K562 (cell line): ENCODE measurements around the gene RSRP1. TPM values are rescaled to one million over a fixed set of nuclear protein-coding genes. Genes with fewer than 3 reads are reported as not detected.

Experiments
- CBX1 ChIP-seq: sonication (generic); IDR thresholded peaks from 2 replicates; pipeline ENCODE4 v1.6.1; 2016; ENCODE audit warnings: antibody characterized with exemption, low read depth, mild to moderate bottlenecking
- CHCHD3 ChIP-seq: fragments of 250-450 bp; sonication (Bioruptor Pico); IDR thresholded peaks from 2 replicates; pipeline ENCODE4 v2.1.2; 2022; ENCODE audit warnings: mild to moderate bottlenecking
- ETS1 ChIP-seq: conservative IDR thresholded peaks from 2 replicates; pipeline ENCODE4 v1.6.1; 2011; ENCODE audit warnings: low read depth, mild to moderate bottlenecking, low read length; ENCODE audit not compliant: control insufficient read depth
- ETS2 ChIP-seq: IDR thresholded peaks from 2 replicates; pipeline ENCODE4 v1.6.1; 2016; ENCODE audit warnings: borderline replicate concordance, missing genetic modification characterization, mild to moderate bottlenecking, moderate library complexity, missing compliant biosample characterization; ENCODE audit not compliant: poor library complexity, severe bottlenecking
- MAZ ChIP-seq, 2 experiments: fragments of 450-650 bp in 1 of 2; sonication (generic) in 1 of 2; formaldehyde crosslinking; IDR thresholded peaks in 1 of 2; conservative IDR thresholded peaks in 1 of 2; 2 replicates each; pipeline versions ENCODE4 v1.4.0 to v1.5.0; 2020; ENCODE audit warnings: mild to moderate bottlenecking in 1 of 2, missing genetic modification reagents in 1 of 2
- MTF1 ChIP-seq: fragments of 250-450 bp; sonication (Bioruptor Pico); IDR thresholded peaks from 2 replicates; pipeline ENCODE4 v1.9.0; 2021; ENCODE audit warnings: moderate library complexity, mild to moderate bottlenecking, inconsistent platforms, borderline replicate concordance
- PURB ChIP-seq: sonication (generic); formaldehyde crosslinking; IDR thresholded peaks from 2 replicates; pipeline ENCODE4 v1.9.0; 2021; ENCODE audit warnings: low read depth, mild to moderate bottlenecking, missing genetic modification reagents
- SREBF1 ChIP-seq: fragments of 150-350 bp; IDR thresholded peaks from 2 replicates; pipeline ENCODE4 v1.6.1; 2014; ENCODE audit warnings: antibody characterized with exemption, low read depth, low read length, borderline replicate concordance
- TEAD2 ChIP-seq: fragments of 450-650 bp; IDR thresholded peaks from 2 replicates; pipeline ENCODE4 v1.6.1; 2016; ENCODE audit warnings: missing genetic modification characterization, control low read depth, missing compliant biosample characterization
- ZNF57 ChIP-seq: fragments of 450-650 bp; formaldehyde crosslinking; IDR thresholded peaks from 2 replicates; pipeline ENCODE4 v1.4.0; 2020; ENCODE audit warnings: mild to moderate bottlenecking, moderate library complexity
- polyA plus RNA-seq, 8 experiments: library from polyadenylated mRNA; depleted of rRNA in 4 of 8; stranded (reverse) in 5 of 8; unstranded in 3 of 8; fragments of >200 nt; fragmentation: Nextera tagmentation in 2 of 8; fragmentation: Illumina TruSeq in 1 of 8; extraction: Ambion mirVana in 2 of 8; extraction: Trizol in 1 of 8; gene quantifications; 2 replicates each; pipeline versions ENCODE4 v1.2.1 to v1.2.3, GENCODE V29; 2011 to 2014; ENCODE audit warnings: inconsistent platforms in 1 of 8, missing spikeins in 1 of 8
- total RNA-seq, 7 experiments: library from RNA; depleted of rRNA in 6 of 7; stranded (reverse); fragments of >200 nt in 6 of 7; fragmentation: Illumina TruSeq in 2 of 7; extraction: Trizol in 2 of 7; gene quantifications; 2 replicates each; pipeline versions ENCODE4 v1.2.1 to v1.2.3, GENCODE V29; 2011 to 2021; ENCODE audit warnings: low replicate concordance in 1 of 7
- TF ChIP-seq, protein P1 (sequence below), 3 experiments: IDR thresholded peaks in 2 of 3; conservative IDR thresholded peaks in 1 of 3; 2 replicates each; pipeline ENCODE4 v1.5.1; 2011 to 2012; ENCODE audit warnings: low read length in 3 of 3, mild to moderate bottlenecking in 3 of 3, control low read depth in 2 of 3, improper control_type of control experiment in 1 of 3, inconsistent platforms in 1 of 3, low read depth in 1 of 3, mixed read lengths in 1 of 3, moderate library complexity in 1 of 3; ENCODE audit not compliant: insufficient read depth in 2 of 3
- TF ChIP-seq, protein P2 (sequence below), 2 experiments: fragments of 200-800 bp in 1 of 2; sonication (Bioruptor generic) in 1 of 2; sonication (generic) in 1 of 2; formaldehyde crosslinking in 1 of 2; IDR thresholded peaks in 1 of 2; conservative IDR thresholded peaks in 1 of 2; 2 replicates each; pipeline versions ENCODE4 v1.5.0 to v1.6.1; 2016 to 2020; ENCODE audit warnings: missing compliant biosample characterization in 1 of 2, missing genetic modification characterization in 1 of 2, missing genetic modification reagents in 1 of 2
- TF ChIP-seq, protein P3 (sequence below): sonication (generic); formaldehyde crosslinking; IDR thresholded peaks from 2 replicates; pipeline ENCODE4 v1.8.1; 2023; ENCODE audit warnings: missing genetic modification reagents, mild to moderate bottlenecking, borderline replicate concordance

The RSRP1 gene
- total and polyA plus RNA-seq, 9 of the 15 experiments (the other 6 are each of a cell fraction or from before 2014, with no cell fraction given), result 27.2 to 283 (median 146) TPM

- TF ChIP-seq ETS2 (no peak), CHCHD3 (no peak), ZNF57 (CRISPR knock-in tag) (no peak), CBX1 (peak; percentile 66; the same call in 1 of the 2 replicates), PURB (no peak), TEAD2 (no peak), MAZ (CRISPR knock-in tag; conservative IDR thresholded peaks at IDR 0.05 in 1 of 2, IDR thresholded peaks at IDR 0.05 in 1 of 2) (peak; percentile 70 to 72), SREBF1 (no peak), ETS1 (no peak), MTF1 (CRISPR knock-in tag) (no peak)
- TF ChIP-seq, protein P1, sequence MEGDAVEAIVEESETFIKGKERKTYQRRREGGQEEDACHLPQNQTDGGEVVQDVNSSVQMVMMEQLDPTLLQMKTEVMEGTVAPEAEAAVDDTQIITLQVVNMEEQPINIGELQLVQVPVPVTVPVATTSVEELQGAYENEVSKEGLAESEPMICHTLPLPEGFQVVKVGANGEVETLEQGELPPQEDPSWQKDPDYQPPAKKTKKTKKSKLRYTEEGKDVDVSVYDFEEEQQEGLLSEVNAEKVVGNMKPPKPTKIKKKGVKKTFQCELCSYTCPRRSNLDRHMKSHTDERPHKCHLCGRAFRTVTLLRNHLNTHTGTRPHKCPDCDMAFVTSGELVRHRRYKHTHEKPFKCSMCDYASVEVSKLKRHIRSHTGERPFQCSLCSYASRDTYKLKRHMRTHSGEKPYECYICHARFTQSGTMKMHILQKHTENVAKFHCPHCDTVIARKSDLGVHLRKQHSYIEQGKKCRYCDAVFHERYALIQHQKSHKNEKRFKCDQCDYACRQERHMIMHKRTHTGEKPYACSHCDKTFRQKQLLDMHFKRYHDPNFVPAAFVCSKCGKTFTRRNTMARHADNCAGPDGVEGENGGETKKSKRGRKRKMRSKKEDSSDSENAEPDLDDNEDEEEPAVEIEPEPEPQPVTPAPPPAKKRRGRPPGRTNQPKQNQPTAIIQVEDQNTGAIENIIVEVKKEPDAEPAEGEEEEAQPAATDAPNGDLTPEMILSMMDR (IDR thresholded peaks at IDR 0.05 in 2 of 3, conservative IDR thresholded peaks at IDR 0.05 in 1 of 3; ENCODE audit: insufficient read depth in 2 of 3, low read depth in 1 of 3, low read length in 3 of 3), result no peak
- TF ChIP-seq, protein P2, sequence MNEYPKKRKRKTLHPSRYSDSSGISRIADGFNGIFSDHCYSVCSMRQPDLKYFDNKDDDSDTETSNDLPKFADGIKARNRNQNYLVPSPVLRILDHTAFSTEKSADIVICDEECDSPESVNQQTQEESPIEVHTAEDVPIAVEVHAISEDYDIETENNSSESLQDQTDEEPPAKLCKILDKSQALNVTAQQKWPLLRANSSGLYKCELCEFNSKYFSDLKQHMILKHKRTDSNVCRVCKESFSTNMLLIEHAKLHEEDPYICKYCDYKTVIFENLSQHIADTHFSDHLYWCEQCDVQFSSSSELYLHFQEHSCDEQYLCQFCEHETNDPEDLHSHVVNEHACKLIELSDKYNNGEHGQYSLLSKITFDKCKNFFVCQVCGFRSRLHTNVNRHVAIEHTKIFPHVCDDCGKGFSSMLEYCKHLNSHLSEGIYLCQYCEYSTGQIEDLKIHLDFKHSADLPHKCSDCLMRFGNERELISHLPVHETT (CRISPR knock-in tag; conservative IDR thresholded peaks at IDR 0.05 in 1 of 2, IDR thresholded peaks at IDR 0.05 in 1 of 2), result peak in 1 of 2 experiments; percentile 36; a peak in 2 of 4 replicates
- TF ChIP-seq, protein P3, sequence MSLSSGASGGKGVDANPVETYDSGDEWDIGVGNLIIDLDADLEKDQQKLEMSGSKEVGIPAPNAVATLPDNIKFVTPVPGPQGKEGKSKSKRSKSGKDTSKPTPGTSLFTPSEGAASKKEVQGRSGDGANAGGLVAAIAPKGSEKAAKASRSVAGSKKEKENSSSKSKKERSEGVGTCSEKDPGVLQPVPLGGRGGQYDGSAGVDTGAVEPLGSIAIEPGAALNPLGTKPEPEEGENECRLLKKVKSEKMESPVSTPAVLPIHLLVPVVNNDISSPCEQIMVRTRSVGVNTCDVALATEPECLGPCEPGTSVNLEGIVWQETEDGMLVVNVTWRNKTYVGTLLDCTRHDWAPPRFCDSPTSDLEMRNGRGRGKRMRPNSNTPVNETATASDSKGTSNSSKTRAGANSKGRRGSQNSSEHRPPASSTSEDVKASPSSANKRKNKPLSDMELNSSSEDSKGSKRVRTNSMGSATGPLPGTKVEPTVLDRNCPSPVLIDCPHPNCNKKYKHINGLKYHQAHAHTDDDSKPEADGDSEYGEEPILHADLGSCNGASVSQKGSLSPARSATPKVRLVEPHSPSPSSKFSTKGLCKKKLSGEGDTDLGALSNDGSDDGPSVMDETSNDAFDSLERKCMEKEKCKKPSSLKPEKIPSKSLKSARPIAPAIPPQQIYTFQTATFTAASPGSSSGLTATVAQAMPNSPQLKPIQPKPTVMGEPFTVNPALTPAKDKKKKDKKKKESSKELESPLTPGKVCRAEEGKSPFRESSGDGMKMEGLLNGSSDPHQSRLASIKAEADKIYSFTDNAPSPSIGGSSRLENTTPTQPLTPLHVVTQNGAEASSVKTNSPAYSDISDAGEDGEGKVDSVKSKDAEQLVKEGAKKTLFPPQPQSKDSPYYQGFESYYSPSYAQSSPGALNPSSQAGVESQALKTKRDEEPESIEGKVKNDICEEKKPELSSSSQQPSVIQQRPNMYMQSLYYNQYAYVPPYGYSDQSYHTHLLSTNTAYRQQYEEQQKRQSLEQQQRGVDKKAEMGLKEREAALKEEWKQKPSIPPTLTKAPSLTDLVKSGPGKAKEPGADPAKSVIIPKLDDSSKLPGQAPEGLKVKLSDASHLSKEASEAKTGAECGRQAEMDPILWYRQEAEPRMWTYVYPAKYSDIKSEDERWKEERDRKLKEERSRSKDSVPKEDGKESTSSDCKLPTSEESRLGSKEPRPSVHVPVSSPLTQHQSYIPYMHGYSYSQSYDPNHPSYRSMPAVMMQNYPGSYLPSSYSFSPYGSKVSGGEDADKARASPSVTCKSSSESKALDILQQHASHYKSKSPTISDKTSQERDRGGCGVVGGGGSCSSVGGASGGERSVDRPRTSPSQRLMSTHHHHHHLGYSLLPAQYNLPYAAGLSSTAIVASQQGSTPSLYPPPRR, result peak; percentile 2; the same call in 1 of the 2 replicates
These were observed 14.1 kb downstream of the RSRP1 start (continued) for GRCh38 chr1:25232866-25233784.
